ENCODE data around the gene MYPN.
"Not testable (repeated sequence)": the region's sequence is repeated elsewhere in the genome, so short reads cannot be mapped to it uniquely, and the experiment has no call there.

Gene MYPN

DNA sequence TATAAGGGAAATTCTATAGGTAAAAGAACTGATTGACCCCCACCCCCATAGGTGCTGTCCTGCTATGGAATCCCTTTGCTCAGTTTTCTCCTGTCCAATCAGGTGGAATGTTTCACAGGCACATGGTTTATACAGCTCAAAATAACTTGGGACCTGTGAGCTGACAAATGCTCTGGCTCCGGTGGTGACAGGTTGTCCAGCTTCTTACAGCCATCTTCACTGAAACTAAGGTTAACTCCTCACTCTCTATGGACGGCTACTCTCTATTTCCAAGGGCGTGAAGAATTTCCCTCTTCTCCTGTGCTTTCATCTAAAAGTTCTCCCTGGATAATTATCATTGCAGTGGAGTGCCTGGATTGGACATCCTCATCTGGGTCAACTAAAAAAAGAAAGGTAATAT is at the start of gene MYPN:
TSS of gene MYPN (plus strand) at position 158 of the 400 bp plus-strand sequence. CDS start 11,951 bp downstream, outside the sequence.
- in situ Hi-C loops (cut with MboI; ENCODE audit: low sequenced_read_pairs) = no loop called here

DNA sequence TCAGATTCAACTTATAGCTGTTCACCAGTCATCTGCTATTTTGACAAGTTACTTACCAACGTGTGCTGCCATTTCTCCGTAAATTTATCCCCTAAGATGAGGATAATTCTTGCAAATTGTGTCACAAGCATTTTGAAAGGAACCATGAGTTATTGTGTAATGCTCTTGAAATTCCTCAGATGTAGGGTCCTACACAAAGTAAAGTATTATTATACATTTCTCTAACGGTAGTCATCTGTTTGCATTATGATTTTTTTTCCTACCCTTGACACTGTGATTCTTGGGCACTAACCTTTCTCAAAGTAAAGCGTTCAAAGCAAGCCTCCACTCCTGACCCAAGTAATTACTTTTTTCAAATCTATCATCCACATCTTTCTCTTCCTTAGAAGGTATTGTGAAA is 42.3 kb upstream of the MYPN start:
- in situ Hi-C loops (cut with MboI; ENCODE audit: low sequenced_read_pairs) = no loop called here

DNA sequence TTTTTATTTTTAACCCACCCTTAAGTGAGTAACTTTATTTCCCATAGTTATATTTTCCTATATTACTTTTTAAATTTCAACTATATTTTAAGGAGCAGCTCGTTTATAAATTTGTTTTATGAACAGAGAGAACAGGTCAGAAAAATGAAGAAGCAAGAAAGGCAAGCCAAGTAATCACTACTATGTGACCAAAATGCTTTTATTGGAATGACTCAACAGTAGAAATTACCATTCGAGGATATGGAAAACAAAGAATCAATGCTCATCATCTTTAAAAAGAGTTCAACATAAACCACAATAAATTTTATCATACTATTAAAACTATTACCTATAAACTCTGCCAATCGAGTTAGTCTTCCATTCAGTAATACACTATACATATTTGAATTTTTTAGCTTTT is 41.8 kb upstream of the MYPN start:
- in situ Hi-C loops (cut with MboI; ENCODE audit: low sequenced_read_pairs) = no loop called here

GRCh38 chr10:68073631-68074030 is 35.7 kb upstream of the MYPN start:
- in situ Hi-C loops (cut with MboI; ENCODE audit: low sequenced_read_pairs) = no loop called here

- in situ Hi-C loops (cut with MboI; ENCODE audit: low sequenced_read_pairs) = no loop called here
Observed at GRCh38 chr10:68074031-68074774, 35.1 kb upstream of the MYPN start.

- in situ Hi-C loops (cut with MboI; ENCODE audit: low sequenced_read_pairs) = no loop called here
Observed at GRCh38 chr10:68074775-68075549, 34.3 kb upstream of the MYPN start, which contains the start of gene HERC4. Gene HERC4 (minus strand): TSS chr10:68075283. CDS start chr10:68073108, 2,175 bp downstream.

DNA sequence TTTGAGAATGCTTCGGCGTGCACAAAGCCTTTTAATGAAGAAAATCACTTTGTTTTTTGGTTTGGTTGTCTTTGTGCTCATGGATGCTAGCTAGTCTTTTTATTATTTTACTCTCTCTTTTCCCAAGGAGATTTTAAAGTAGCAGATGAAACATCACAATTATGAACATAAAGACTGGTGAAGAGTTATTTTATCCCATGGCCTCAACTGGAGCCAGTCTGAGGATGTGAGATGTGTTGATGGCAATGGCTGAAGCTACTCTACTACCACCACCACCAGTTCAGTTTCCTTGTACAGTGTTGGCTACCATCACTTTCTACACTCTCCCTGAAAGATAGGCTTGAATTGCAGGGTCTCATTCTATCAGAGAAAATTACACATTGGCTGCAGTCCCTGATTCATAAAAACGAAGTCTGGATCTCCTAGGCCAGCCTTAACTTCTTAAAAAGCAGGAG is 33.7 kb upstream of the MYPN start:
- in situ Hi-C loops (cut with MboI; ENCODE audit: low sequenced_read_pairs) = no loop called here

GRCh38 chr10:68076081-68076480 is 33.2 kb upstream of the MYPN start:
- in situ Hi-C loops (cut with MboI; ENCODE audit: low sequenced_read_pairs) = not testable (repeated sequence)

- in situ Hi-C loops (cut with MboI; ENCODE audit: low sequenced_read_pairs) = no loop called here
Observed at GRCh38 chr10:68077026-68077425, 32.3 kb upstream of the MYPN start.

GRCh38 chr10:68079434-68079833 is 29.9 kb upstream of the MYPN start:
- in situ Hi-C loops (cut with MboI; ENCODE audit: low sequenced_read_pairs) = no loop called here

GRCh38 chr10:68080853-68081431 is 28.3 kb upstream of the MYPN start:
- in situ Hi-C loops (cut with MboI; ENCODE audit: low sequenced_read_pairs) = no loop called here

DNA sequence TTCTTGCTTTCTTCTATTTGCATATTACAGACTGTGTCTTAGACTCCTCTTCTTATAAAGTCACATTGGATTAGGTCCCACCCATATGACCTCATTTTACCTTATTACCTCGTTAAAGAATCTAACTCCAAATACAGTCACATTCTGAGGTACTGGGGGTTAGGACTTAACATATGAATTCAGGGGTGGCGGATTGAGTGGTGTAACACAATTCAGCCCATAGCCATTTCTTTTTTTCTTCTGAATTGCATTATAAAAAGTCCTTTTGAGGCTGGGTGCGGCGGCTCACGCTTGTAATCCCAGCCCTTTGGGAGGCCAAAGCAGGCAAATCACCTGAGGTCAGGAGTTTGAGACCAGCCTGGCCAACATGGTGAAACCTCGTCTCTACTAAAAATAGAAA is 27.4 kb upstream of the MYPN start:
- in situ Hi-C loops (cut with MboI; ENCODE audit: low sequenced_read_pairs) = no loop called here

- in situ Hi-C loops (cut with MboI; ENCODE audit: low sequenced_read_pairs) = no loop called here
Observed at GRCh38 chr10:68082872-68083271, 26.4 kb upstream of the MYPN start.

- in situ Hi-C loops (cut with MboI; ENCODE audit: low sequenced_read_pairs) = no loop called here
Observed at GRCh38 chr10:68083953-68084352, 25.3 kb upstream of the MYPN start.

- in situ Hi-C loops (cut with MboI; ENCODE audit: low sequenced_read_pairs) = no loop called here
Observed at GRCh38 chr10:68084469-68084868, 24.8 kb upstream of the MYPN start.

DNA sequence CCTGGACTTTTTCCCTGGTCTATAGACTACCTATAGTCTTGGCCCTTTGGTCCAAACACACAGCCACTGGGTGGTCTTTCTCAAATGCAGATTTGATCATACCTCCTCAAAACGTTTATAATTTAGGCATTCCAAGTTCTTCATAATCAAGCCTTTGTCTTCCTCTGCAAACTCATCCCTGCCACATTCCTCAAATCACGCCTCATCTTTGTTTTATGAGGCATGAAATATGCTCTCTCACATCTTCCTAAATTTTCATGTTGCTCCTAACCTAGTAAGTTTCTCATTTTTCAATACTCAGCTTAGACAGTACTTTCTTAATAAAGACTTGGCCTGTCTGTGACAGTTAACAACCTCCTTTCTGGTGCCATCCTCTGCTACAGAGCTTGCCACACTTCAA is 23.3 kb upstream of the MYPN start:
- in situ Hi-C loops (cut with MboI; ENCODE audit: low sequenced_read_pairs) = no loop called here

DNA sequence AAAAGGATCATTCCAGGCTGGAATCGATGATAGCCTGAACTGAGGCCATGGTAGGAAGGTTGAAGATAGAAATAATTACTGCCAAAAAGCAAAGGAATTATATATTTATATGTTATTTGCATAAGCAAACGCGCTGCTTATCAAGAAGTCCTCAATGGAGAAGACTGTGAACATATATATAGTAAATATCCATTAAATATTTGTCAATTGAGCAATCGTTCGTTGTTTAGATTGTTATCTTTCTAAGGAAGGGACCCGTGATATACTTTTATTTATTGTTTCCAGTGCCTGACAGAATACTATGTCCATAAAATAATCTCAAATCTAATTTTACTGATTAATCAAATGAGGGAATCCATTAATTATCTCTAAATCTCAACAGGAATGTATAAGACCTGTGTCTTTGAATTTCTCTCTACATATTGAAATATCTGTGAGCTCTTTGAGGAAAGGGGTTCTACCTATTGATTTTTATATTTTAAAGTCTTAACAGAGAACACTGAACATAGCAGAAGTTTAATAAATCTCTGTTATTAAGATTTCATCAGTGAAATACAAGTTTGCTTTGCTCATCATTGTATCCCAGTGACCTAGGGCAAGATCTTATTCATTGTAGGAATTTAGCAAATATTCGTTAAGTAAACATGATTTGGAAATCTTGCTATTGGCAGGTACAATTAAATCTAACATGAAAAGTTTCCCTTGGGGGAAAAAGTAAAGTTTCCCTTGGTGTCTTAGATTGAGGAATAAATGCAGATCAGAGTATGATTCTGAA is 22.2 kb upstream of the MYPN start:
- in situ Hi-C loops (cut with MboI; ENCODE audit: low sequenced_read_pairs) = no loop called here

DNA sequence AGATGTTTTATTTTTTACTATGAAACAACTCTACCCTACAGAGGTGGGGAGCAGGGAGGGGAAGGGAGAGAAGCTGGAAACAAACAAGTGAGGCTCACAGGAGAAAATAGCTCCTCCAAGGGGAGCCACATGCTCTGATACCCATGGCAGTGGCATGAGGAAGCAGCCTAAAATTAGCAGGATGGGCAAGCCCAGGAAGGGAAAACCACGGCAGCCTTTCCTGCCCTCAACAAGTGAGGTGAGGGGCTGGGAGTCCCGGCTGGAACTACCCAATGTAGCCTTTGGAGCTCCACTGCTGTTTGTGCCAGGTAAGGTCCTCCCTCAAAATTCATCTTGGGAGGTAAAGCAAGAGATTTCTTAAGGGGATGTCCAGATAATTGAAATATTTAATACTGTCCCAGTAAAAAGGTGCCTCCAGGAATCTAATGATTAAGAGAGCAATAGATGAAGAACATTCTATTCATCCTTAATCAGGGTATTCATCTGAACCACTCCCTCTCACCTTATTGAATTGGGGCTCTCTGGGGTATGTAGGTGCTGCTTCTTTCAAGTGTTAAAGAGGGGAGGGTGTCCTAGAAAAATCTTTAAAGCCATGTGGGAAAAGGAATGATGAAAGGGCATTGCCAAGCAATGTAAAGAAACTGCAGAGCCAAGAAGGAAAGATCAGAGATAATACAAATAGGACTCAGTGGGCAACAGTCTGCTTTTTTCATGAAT is 21.4 kb upstream of the MYPN start:
- in situ Hi-C loops (cut with MboI; ENCODE audit: low sequenced_read_pairs) = no loop called here

- in situ Hi-C loops (cut with MboI; ENCODE audit: low sequenced_read_pairs) = no loop called here
Observed at GRCh38 chr10:68088740-68089139, 20.5 kb upstream of the MYPN start.

DNA sequence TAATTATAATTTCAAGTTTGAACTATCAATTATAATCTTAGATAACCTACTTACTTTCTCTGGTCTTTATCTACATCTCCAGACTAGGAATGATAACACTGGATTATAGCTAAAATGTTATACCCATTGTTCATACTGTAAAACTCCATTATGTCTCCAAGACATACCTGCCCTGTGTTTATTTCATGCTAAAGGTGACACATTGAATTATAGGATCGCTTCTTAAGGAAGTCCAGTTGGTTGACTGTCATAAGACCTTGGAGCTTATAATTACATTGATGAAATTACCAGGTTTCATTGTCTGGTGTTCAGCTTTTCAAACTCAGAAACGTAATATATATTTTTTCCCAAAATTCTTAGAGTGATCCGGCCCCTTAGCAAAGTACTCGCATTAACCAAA is 18.7 kb upstream of the MYPN start:
- in situ Hi-C loops (cut with MboI; ENCODE audit: low sequenced_read_pairs) = no loop called here

Measured in HL-60/S4 (cell line).